Measurements from ENCODE around the gene NSF.
A peak's percentile ranks its signal among the peaks of the same experiment; 100 is the strongest.
"Not testable (repeated sequence)": the region's sequence is repeated elsewhere in the genome, so short reads cannot be mapped to it uniquely, and the experiment has no call there.

NSF gene

DNA sequence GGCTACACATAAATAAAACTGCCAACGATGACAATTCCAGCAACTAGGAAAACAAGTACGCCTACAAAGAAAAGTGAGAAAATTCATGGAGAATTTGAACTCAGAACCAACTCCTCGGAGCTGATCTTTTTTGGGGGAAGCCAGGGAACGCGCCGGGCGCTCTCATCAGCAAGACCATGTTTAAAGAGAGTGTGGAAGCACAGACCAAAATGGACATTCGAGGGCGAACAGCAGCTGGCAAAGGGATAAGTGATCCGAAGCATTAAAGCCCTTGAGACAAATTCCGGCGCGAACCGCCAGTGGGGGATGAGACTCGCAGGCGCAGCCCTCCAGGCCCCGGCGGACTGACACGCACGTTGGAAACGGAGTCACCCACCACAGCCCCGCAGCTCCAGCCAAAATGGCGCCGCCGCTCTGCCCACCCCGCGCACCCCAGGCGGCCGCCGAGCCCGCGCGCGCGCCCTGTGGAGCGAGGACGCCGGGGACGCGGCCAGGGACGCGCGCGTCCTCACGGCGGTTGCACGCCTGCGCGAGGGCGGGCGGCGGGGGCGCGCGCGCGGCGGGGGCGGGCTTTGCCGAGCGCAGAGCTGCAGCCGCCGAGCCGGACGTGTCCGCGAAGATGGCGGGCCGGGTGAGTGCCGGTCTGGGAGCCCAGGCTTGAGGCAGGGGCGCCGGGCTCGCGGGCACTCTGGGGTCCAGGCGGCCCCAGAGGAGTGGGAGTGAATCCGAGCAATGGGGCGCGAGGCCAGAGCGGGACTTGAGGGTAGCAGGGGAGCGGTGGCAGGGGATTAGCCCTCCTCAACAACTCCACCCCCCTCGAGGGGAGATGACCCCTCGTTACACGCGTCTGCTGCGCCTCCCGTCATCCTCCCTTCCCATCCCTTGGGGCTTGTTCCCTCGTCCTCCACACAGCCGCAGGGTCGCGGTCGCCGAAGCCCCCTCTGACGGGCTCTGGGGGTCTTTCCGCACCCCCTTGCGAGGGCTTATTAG, at the start of gene NSF:
NSF (plus strand) TSS at position 513 of the 990 bp plus-strand sequence; CDS start at position 620, 107 bp downstream.
- not testable (repeated sequence) for H3K27me3 ChIP-seq (ENCODE audit: control insufficient read depth, insufficient read depth, low read length); H3K4me3 ChIP-seq (ENCODE audit: low read depth, low read length); H3K27ac ChIP-seq (ENCODE audit: low read depth, low read length); H3K9ac ChIP-seq (ENCODE audit: low read length); H3K4me1 ChIP-seq (ENCODE audit: control insufficient read depth, insufficient read depth, low read length); H3K36me3 ChIP-seq (ENCODE audit: control insufficient read depth, insufficient read depth, low read length); H3K9me3 ChIP-seq (ENCODE audit: control insufficient read depth, insufficient read depth, low read depth, low read length)

DNA sequence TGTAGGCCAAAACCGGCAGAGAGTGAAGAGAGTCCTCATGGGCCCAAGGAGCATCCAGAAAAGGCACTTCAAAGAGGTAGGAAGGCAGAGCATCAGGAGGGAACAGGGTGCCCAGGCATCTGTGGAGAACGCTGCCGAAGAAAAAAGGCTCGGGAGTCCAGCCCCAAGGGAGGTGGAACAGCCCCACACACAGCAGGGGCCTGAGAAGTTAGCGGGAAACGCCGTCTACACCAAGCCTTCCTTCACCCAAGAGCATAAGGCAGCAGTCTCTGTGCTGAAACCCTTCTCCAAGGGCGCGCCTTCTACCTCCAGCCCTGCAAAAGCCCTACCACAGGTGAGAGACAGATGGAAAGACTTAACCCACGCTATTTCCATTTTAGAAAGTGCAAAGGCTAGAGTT, 41.9 kb upstream of the NSF start:
- not testable (repeated sequence) for H3K27ac ChIP-seq (ENCODE audit: low read depth, low read length); H3K27me3 ChIP-seq (ENCODE audit: control insufficient read depth, insufficient read depth, low read length); H3K4me3 ChIP-seq (ENCODE audit: low read depth, low read length); H3K4me1 ChIP-seq (ENCODE audit: control insufficient read depth, insufficient read depth, low read length); H3K9me3 ChIP-seq (ENCODE audit: control insufficient read depth, insufficient read depth, low read depth, low read length); H3K36me3 ChIP-seq (ENCODE audit: control insufficient read depth, insufficient read depth, low read length); H3K9ac ChIP-seq (ENCODE audit: low read length)

DNA sequence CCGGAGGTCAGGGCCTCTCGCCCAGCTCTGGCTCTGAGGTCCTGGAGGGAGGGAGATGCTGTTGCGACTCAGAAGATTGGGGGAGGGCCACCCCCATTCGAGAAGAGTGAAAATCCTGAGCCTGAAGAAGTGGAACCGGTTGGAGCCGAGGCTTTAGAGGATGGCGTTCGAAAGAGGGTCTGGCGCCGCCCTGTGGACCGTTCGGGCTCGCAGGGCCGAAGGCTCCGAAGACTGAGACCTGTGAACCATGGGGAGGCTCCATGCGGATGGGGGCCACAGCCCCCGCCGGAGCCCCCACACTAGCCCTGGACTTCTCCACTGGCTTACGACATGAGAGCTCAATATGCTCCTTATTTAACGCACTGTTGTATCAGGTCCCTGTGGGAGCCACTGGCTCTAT, 31.3 kb upstream of the NSF start:
- not testable (repeated sequence) for H3K9me3 ChIP-seq (ENCODE audit: control insufficient read depth, insufficient read depth, low read depth, low read length); H3K36me3 ChIP-seq (ENCODE audit: control insufficient read depth, insufficient read depth, low read length); H3K27me3 ChIP-seq (ENCODE audit: control insufficient read depth, insufficient read depth, low read length); H3K27ac ChIP-seq (ENCODE audit: low read depth, low read length); H3K4me3 ChIP-seq (ENCODE audit: low read depth, low read length); H3K9ac ChIP-seq (ENCODE audit: low read length); H3K4me1 ChIP-seq (ENCODE audit: control insufficient read depth, insufficient read depth, low read length)

DNA sequence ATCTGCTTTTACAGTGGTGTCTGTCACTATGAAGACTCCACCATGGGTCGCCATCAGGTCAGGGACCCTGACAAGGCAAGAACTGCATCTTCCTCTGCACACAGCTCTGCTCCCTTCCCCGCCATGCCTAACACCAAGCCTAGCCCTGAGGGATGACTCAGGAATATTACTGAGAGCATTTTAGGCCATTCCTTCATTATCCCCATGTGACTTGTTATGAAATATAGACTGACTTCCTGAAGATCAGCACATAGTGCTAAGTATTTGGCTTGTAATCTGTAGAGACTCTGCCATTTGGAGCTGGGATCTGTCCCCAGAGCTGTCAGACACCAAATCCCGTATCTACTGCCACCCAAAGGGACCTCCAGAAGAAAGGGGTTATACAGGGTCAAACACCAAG, 30.4 kb upstream of the NSF start:
- H3K9ac ChIP-seq (ENCODE audit: low read length); H3K9me3 ChIP-seq (ENCODE audit: control insufficient read depth, insufficient read depth, low read depth, low read length); H3K4me1 ChIP-seq (ENCODE audit: control insufficient read depth, insufficient read depth, low read length); H3K36me3 ChIP-seq (ENCODE audit: control insufficient read depth, insufficient read depth, low read length); H3K27ac ChIP-seq (ENCODE audit: low read depth, low read length); H3K4me3 ChIP-seq (ENCODE audit: low read depth, low read length); H3K27me3 ChIP-seq (ENCODE audit: control insufficient read depth, insufficient read depth, low read length): not testable (repeated sequence)

DNA sequence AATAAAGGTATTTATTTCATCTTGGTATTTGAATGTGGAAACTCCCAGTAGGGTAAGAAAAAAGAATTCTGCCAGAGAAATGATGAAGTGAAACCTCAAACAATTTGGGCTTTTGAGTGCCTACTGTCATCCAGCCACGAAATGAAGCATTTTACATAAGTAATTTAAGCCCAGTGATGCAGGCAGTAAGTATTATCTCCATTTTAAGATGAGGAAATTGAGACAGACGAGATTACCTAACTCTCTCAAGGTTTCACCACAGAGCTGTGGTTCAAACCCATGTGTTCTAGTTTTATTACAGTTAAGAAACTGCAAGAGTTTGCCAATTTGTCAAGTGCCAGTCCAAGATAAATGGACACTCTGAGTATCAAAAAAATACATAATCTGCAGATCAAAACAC, 24.2 kb upstream of the NSF start:
- H3K36me3 ChIP-seq (ENCODE audit: control insufficient read depth, insufficient read depth, low read length); H3K4me1 ChIP-seq (ENCODE audit: control insufficient read depth, insufficient read depth, low read length); H3K9me3 ChIP-seq (ENCODE audit: control insufficient read depth, insufficient read depth, low read depth, low read length); H3K4me3 ChIP-seq (ENCODE audit: low read depth, low read length); H3K27ac ChIP-seq (ENCODE audit: low read depth, low read length); H3K27me3 ChIP-seq (ENCODE audit: control insufficient read depth, insufficient read depth, low read length); H3K9ac ChIP-seq (ENCODE audit: low read length): not testable (repeated sequence)

DNA sequence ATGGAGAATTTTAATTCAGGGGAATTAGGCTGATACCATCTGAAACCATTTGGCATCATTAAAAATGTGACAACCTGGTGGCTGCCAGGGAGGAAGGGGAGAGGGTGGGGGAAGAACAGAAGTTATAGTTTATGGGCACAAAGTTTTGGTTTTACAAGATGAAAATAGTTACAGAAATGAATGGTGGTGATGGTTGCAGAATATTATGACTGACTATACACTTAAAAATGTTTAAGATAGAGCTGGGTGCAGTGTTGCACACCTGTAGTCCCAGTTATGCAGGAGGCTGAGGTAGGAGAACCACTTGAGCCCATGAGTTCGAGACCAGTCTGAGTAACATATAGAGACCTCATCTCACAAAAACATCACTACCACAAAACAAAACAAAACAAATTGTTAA, 23.5 kb upstream of the NSF start:
- not testable (repeated sequence) for H3K4me3 ChIP-seq (ENCODE audit: low read depth, low read length); H3K27ac ChIP-seq (ENCODE audit: low read depth, low read length); H3K4me1 ChIP-seq (ENCODE audit: control insufficient read depth, insufficient read depth, low read length); H3K9ac ChIP-seq (ENCODE audit: low read length); H3K9me3 ChIP-seq (ENCODE audit: control insufficient read depth, insufficient read depth, low read depth, low read length); H3K27me3 ChIP-seq (ENCODE audit: control insufficient read depth, insufficient read depth, low read length); H3K36me3 ChIP-seq (ENCODE audit: control insufficient read depth, insufficient read depth, low read length)

DNA sequence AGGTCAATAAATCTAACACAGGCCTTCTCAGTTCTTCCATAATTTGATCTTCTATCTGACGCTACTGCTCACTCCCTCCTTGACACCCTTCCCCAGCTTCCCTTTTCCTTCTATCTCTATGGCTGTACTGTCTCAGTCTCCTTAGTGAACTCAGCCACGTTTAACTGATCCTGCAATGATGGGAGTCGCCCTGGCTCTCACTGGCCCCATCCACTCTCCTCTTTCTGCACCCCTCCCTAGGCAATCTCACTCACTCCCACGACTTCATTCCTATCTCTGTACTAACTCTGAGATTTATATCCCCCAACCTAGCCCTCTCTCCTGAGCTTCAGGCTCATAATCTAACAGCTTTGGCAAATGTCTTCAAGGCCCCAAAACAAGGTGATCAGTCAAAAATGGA, 18.7 kb upstream of the NSF start:
- H3K9ac ChIP-seq (ENCODE audit: low read length); H3K9me3 ChIP-seq (ENCODE audit: control insufficient read depth, insufficient read depth, low read depth, low read length); H3K27ac ChIP-seq (ENCODE audit: low read depth, low read length); H3K27me3 ChIP-seq (ENCODE audit: control insufficient read depth, insufficient read depth, low read length); H3K4me3 ChIP-seq (ENCODE audit: low read depth, low read length); H3K4me1 ChIP-seq (ENCODE audit: control insufficient read depth, insufficient read depth, low read length); H3K36me3 ChIP-seq (ENCODE audit: control insufficient read depth, insufficient read depth, low read length): not testable (repeated sequence)

DNA sequence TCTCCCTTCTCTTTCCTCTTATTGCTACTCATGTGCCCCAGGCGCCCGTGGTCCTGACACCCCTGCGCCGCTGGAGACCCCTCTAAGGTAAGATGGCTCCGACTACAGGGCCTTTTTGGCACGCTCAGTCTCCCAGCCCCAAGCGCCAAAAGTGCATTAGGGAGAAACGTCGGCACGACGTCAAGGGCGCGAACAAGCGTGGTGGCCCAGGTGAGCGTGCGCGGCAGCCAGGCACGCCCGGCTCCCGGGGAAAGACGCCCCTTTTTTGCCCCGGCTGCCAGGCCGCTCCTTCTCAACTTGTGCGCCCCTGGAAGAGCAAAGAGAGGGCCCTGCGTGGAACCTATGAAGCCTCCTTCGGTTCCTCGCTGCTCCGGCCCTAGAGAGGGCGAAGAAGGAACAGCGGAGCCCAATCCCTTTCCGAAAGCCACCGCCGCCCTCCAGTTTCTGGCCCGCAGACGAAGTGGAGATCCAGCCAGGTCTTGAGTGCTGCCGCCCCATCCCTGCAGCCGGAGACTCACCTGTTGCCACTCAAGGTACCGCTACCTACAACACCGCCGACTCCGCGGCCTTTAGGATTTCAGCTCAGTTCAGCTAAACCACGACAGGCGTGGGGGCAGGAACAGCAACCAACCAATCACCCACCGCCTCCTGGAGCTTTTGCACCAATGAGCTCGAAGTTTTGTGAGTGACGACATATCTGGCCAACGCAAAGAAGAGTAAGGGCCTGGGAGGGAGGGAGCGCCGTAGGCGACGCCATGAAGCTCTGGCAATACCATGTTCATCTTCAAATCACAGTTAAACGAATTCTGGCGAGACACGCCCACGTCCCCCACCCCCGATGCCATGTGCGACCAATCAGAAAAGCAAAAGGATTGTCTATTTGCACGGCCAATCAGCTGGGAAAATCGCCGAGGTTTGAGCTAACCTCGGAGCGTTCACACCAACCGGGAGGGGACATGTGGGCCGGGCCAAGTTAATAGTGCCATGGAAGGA, 11.1 kb upstream of the NSF start, which contains the start of gene ARL17A:
ARL17A (minus strand) TSS at position 609 of the 993 bp plus-strand sequence. CDS start 3,369 bp downstream, outside the sequence.
- not testable (repeated sequence) for H3K4me1 ChIP-seq (ENCODE audit: control insufficient read depth, insufficient read depth, low read length); H3K27ac ChIP-seq (ENCODE audit: low read depth, low read length); H3K9ac ChIP-seq (ENCODE audit: low read length); H3K9me3 ChIP-seq (ENCODE audit: control insufficient read depth, insufficient read depth, low read depth, low read length); H3K36me3 ChIP-seq (ENCODE audit: control insufficient read depth, insufficient read depth, low read length); H3K27me3 ChIP-seq (ENCODE audit: control insufficient read depth, insufficient read depth, low read length)
- peak within 1 kb of the TSS; percentile 27; the same call in 1 of the 2 replicates for H3K4me3 ChIP-seq (ENCODE audit: low read depth, low read length)

DNA sequence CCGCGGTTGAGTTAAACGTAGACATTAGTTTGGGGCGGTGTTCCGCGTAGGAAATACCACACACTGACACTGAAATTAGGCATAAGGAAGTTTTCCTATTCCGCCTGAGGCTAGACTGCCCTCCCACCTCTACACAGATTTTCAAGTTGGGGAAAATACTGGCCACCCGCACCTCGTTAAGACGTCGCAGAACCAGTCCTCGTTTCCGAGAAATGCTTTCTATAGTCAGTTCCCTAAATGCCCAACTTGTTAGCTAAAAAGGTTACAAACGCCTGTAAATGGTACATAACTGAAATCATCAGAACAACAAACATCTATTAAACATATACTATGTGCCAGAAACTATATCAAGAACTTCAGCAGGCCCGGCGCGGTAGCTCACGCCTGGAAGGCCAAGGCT, 10.4 kb upstream of the NSF start:
- not testable (repeated sequence) for H3K27me3 ChIP-seq (ENCODE audit: control insufficient read depth, insufficient read depth, low read length); H3K27ac ChIP-seq (ENCODE audit: low read depth, low read length); H3K9me3 ChIP-seq (ENCODE audit: control insufficient read depth, insufficient read depth, low read depth, low read length); H3K9ac ChIP-seq (ENCODE audit: low read length); H3K36me3 ChIP-seq (ENCODE audit: control insufficient read depth, insufficient read depth, low read length); H3K4me1 ChIP-seq (ENCODE audit: control insufficient read depth, insufficient read depth, low read length)
- H3K4me3 ChIP-seq (ENCODE audit: low read depth, low read length), result peak overlapping the region; percentile 27; the same call in 1 of the 2 replicates

DNA sequence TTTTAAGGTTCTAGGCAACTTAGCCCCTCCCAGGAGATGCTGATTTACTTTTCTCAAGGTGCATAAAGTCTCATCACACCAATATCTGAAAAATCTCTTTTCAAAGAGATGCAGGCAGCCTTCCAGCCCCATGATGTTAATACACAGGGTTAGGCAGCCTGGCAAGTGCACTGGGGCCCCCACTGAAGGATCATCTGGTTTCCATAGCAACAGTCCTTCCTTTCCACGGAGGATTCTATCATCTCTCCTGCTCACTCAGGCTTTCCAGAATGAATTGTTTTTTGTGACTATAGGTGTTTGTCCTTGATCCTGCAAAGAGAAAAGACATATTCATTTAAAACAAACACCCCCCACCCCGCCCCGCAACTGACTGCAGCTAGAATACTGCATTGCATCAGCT, 5.0 kb upstream of the NSF start:
- not testable (repeated sequence) for H3K4me3 ChIP-seq (ENCODE audit: low read depth, low read length); H3K4me1 ChIP-seq (ENCODE audit: control insufficient read depth, insufficient read depth, low read length); H3K27me3 ChIP-seq (ENCODE audit: control insufficient read depth, insufficient read depth, low read length); H3K36me3 ChIP-seq (ENCODE audit: control insufficient read depth, insufficient read depth, low read length); H3K9ac ChIP-seq (ENCODE audit: low read length); H3K9me3 ChIP-seq (ENCODE audit: control insufficient read depth, insufficient read depth, low read depth, low read length); H3K27ac ChIP-seq (ENCODE audit: low read depth, low read length)

DNA sequence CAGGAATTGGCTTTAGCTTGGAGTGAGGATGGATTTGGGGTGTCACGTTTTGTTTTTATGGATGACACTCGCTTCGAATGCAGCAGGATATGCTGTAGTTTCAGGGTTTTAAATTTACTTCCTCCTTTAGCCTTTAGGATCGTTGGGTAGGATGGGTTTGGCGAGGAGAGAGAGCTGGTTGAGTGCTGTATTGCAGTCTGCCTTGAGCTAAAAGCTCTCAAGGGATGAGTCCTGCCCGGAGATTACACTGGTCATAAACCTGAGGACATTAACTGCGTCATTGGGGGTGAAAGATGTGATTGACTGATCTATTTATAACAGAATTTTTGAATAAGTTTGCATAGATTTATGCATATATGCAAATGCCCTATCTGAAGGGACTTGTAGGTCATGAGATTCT, 863 bp downstream of the NSF start:
- H3K9me3 ChIP-seq (ENCODE audit: control insufficient read depth, insufficient read depth, low read depth, low read length); H3K27ac ChIP-seq (ENCODE audit: low read depth, low read length); H3K36me3 ChIP-seq (ENCODE audit: control insufficient read depth, insufficient read depth, low read length); H3K9ac ChIP-seq (ENCODE audit: low read length); H3K4me3 ChIP-seq (ENCODE audit: low read depth, low read length); H3K27me3 ChIP-seq (ENCODE audit: control insufficient read depth, insufficient read depth, low read length); H3K4me1 ChIP-seq (ENCODE audit: control insufficient read depth, insufficient read depth, low read length): not testable (repeated sequence)
